Measurements from ENCODE around the gene PRSS53.

- TF ChIP-seq EZH2phosphoT487 (IDR thresholded peaks at IDR 0.05; ENCODE audit: unreplicated experiment): no peak
- TF ChIP-seq CTCF (conservative IDR thresholded peaks at IDR 0.05; ENCODE audit: low read depth in 2 of 2): no peak
- no peak for TF ChIP-seq POLR2AphosphoS5 (IDR thresholded peaks at IDR 0.05; ENCODE audit: low read depth)
- no peak for TF ChIP-seq EZH2 (IDR thresholded peaks at IDR 0.05; ENCODE audit: low read depth, unreplicated experiment)
Observed at GRCh38 chr16:31043352-31043751, 45.4 kb downstream of the PRSS53 start.
